ENCODE data around the gene XYLT1. TPM values are rescaled to one million over a fixed set of nuclear protein-coding genes. Genes with fewer than 3 reads are reported as not detected.

Gene XYLT1
- polyA plus RNA-seq, 1 of the 3 experiments (the other 2 are of a cell fraction), result 17.6 TPM

GRCh38 chr16:17130733-17131132 is 340.0 kb downstream of the XYLT1 start:
- no peak overlapping the region for H3K4me3 ChIP-seq (ENCODE audit: low read depth in 2 of 2, low read length in 1 of 2)
- H3K9me2 ChIP-seq, result no peaks in the 10 kb centered on the region
- no peak overlapping the region for H2AFZ ChIP-seq (ENCODE audit: low read depth)
- H3K9me3 ChIP-seq, result no peaks in the 10 kb centered on the region
- peaks cover 51 to 78% of the 10 kb centered on the region in 2 experiments for H3K36me3 ChIP-seq (replicated peaks in 1 of 2; ENCODE audit: control insufficient read depth in 1 of 2, insufficient read depth in 2 of 2, low read length in 1 of 2)
- H3K9ac ChIP-seq, result no peak overlapping the region
- H3K4me1 ChIP-seq (ENCODE audit: control insufficient read depth in 1 of 2, insufficient read depth in 2 of 2, low read depth in 1 of 2, low read length in 1 of 2), result peaks cover 0 to 8% of the 10 kb centered on the region in 2 experiments; a peak in 1 of 4 replicates
- TF ChIP-seq MEF2A (IDR thresholded peaks at IDR 0.05; ENCODE audit: borderline replicate concordance, low read depth) (no peak), POLR2AphosphoS5 (IDR thresholded peaks at IDR 0.05; ENCODE audit: low read depth, low read length) (no peak), PBX3 (IDR thresholded peaks at IDR 0.05) (no peak), EZH2phosphoT487 (IDR thresholded peaks at IDR 0.05; ENCODE audit: borderline replicate concordance, low read depth) (no peak), RCOR1 (IDR thresholded peaks at IDR 0.05; ENCODE audit: low read length) (no peak), GABPA (IDR thresholded peaks at IDR 0.05; ENCODE audit: low read depth) (no peak), CTCF (IDR thresholded peaks at IDR 0.05) (no peak), CHD2 (IDR thresholded peaks at IDR 0.05; ENCODE audit: low read length, partially characterized antibody) (no peak), NRF1 (IDR thresholded peaks at IDR 0.05; ENCODE audit: low read depth, low read length) (no peak), REST (IDR thresholded peaks at IDR 0.05; ENCODE audit: low read depth, low read length) (no peak), FOSL2 (IDR thresholded peaks at IDR 0.05; ENCODE audit: borderline replicate concordance, low read depth) (no peak), USF2 (IDR thresholded peaks at IDR 0.05; ENCODE audit: borderline replicate concordance, low read depth, low read length) (no peak), FOXM1 (IDR thresholded peaks at IDR 0.05; ENCODE audit: low read depth) (no peak), GATA2 (CRISPR knock-in tag; IDR thresholded peaks at IDR 0.05) (no peak), TEAD4 (IDR thresholded peaks at IDR 0.05; ENCODE audit: borderline replicate concordance, insufficient read depth) (no peak), RAD21 (IDR thresholded peaks at IDR 0.05; ENCODE audit: low read length) (no peak), ELF1 (IDR thresholded peaks at IDR 0.05) (no peak)
- WGBS (ENCODE audit: low lambda C conversion rate), result 85% methylated on average over 6 of the region's 6 CpGs
- no peak overlapping the region for H3K4me2 ChIP-seq
- POLR2A ChIA-PET, result no interaction called here
- CTCF ChIA-PET, result interaction anchor here (1.3 kb wide), 1 partner anchor 26 kb away, joined by 3 read pairs; no protein-coding TSS in a partner anchor
- H3K79me2 ChIP-seq (ENCODE audit: insufficient read depth), result peaks cover 30% of the 10 kb centered on the region
- no peaks in the 10 kb centered on the region for H3K27me3 ChIP-seq (ENCODE audit: insufficient read depth)
- peaks cover 17% of the 10 kb centered on the region for H3F3A ChIP-seq (replicated peaks; ENCODE audit: insufficient read depth)
- H4K20me1 ChIP-seq (ENCODE audit: insufficient read depth), result peaks cover 43% of the 10 kb centered on the region; the same call in 1 of the 2 replicates
- DNase-seq, result no peak
- no peak overlapping the region for H3K27ac ChIP-seq (ENCODE audit: low read depth in 2 of 2, low read length in 1 of 2)

All from SK-N-SH (cell line).